ENCODE results near the gene PIP4K2C.
"Not testable (repeated sequence)": the region's sequence is repeated elsewhere in the genome, so short reads cannot be mapped to it uniquely, and the experiment has no call there.

Gene PIP4K2C

GRCh38 chr12:57628280-57629191 is 37.5 kb downstream of the PIP4K2C start:
- no peak for DNase-seq (ENCODE audit: low read depth, low spot score)
- no peak overlapping the region for H3K4me3 ChIP-seq (ENCODE audit: low read length)

GRCh38 chr12:57629897-57630471 is 39.0 kb downstream of the PIP4K2C start:
- no peak for DNase-seq (ENCODE audit: low read depth, low spot score)
- H3K4me3 ChIP-seq (ENCODE audit: low read length), result no peak overlapping the region

DNA sequence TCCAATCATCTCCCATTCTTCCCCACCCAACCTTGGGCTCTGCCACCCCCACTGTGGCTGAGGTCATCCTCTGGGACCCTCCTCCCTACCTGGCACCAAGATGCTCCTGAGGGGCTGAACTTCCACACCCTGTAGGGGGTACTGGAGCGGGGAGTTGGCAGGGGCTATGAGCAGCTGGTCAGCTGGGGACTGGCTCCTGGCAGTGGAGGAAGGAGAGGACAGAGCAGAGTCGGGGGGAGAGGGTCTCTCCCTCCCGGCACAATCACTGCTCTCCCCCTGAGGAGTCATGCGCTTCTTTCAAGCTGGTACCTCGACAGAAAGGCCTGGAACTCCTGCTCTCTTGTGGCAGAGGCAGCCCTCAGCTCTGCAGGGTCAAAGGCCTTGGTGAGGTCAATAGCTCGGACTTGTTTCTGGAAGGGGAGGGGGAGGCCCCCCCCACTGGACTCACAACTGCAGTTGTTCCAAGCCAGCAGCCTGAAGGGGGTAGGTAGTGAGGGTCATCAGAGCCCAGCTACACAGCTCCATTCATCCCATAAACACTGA is 40.0 kb downstream of the PIP4K2C start:
- no peak for DNase-seq (ENCODE audit: low read depth, low spot score)
- H3K4me3 ChIP-seq (ENCODE audit: low read length), result no peak overlapping the region

DNA sequence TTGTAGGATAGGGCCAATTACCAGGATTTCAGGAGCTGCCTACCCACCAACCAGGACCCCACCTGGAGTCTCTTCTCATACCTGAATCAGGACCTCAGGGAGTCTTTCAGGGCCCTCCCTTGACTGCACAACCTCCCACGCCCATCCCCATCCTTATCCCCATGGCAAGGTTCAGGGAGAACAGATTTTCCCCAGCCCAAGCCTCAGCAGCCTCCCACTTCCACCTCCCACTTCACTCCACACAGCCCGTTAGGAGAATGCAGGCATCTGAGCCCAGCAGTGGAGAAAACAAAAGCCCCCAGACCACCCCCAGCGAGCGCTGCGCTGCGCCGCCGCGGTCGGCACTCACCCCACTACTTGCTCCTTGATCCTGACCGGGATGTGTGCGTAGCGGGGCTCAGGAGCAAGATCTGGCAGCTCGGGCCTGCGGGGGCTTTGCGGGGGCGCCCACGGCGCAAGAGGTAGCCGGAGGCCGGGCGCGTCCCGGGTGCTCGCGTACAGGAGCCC is 40.6 kb downstream of the PIP4K2C start:
- H3K4me3 ChIP-seq (ENCODE audit: low read length), result peak overlapping the region; percentile 65; the same call in 1 of the 2 replicates
- no peak for DNase-seq (ENCODE audit: low read depth, low spot score)

DNA sequence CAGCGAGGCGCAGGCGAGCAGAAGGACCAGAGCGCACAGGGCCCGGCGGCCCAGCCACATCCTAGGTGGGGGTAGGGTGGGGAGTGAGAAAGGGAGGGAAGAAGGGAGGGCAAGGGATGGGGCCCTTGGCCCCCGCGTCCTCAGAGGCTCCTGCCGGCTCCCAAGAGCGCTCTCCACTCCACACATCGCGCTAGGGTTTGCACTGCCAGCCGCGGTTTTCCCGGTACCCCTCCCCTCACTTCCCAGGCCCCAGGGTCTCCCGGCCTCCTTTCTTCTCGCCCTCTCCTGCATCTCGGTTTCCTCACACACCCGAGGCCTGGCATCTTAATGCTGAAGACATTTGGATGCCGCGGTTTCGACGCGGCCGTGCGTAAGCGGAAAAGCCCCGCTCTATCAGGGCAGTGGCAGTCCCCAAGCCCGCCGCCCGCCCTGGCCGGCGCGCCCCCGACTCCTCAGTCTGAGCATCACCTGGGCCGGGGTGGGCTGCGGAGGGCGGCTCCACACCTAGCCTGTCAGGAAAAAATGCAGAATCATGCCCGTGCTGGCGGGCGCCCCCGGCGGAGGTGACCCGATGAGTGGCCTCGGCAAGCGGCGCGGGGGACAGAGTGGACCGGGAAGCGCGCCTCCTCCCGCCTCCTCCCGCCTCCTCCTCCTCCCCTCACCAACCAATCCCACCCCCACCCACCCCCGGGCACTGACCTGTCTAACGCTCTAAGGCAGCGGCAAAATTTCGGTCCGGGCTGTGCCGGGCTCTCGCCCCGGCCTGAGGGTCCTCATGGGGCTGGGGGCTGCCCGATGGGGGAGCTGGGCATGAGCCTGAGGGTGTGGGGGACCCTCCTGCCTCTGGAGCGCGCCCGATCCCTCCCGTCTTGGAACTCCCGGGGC is 41.3 kb downstream of the PIP4K2C start:
- DNase-seq (ENCODE audit: low read depth, low spot score), result no peak
- peak overlapping the region; percentile 65 for H3K4me3 ChIP-seq (ENCODE audit: low read length)

GRCh38 chr12:57632958-57633840 is 42.2 kb downstream of the PIP4K2C start, which contains the start of gene B4GALNT1:
Gene B4GALNT1 (minus strand): TSS chr12:57633201. CDS start chr12:57632132, 1,069 bp downstream.
- H3K4me3 ChIP-seq (ENCODE audit: low read length), result peak within 1 kb of the TSS; percentile 65
- peak; percentile 59 for DNase-seq (ENCODE audit: low read depth, low spot score)

DNA sequence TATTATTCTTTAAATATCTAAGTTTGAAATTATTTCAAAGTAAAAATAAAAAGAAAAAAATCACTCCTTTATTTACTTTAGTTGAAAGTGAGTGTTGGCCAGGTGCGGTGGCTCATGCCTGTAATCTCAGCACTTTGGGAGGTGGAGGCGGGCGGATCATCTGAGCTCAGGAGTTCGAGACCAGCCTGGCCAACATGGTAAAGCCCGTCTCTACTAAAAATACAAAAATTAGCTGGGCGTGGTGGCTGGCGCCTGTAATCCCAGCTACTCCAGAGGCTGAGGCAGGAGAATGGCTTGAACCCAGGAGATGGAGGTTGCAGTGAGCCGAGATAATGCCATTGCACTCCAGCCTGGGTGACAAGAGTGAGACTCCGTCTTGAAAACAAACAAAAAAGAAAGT is 45.7 kb downstream of the PIP4K2C start:
- DNase-seq (ENCODE audit: low read depth, low spot score), result not testable (repeated sequence)

DNA sequence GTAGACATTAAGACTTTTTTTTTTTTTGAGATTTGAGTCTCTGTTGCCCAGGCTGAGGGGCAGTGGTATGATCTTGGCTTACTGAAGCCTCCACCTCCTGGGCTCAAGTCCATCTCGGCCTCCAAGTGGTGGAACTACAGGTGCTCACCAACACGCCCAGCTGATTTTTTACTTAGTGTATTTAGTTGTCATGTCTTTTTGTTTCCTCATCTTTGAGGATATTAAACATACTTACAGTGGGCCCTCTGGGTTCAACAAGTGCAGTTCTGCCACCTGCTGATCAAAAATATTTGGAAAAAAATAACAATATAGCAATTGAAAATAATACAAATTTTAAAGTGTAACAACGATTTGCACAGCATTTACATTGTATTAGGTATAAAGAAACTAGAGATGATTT is 46.4 kb downstream of the PIP4K2C start:
- DNase-seq (ENCODE audit: low read depth, low spot score), result no peak
- no peak overlapping the region for H3K4me3 ChIP-seq (ENCODE audit: low read length)

More for the DNA sequence above, 45.7 kb downstream of the PIP4K2C start:
- not testable (repeated sequence) for H3K4me3 ChIP-seq (ENCODE audit: low read length)

DNA sequence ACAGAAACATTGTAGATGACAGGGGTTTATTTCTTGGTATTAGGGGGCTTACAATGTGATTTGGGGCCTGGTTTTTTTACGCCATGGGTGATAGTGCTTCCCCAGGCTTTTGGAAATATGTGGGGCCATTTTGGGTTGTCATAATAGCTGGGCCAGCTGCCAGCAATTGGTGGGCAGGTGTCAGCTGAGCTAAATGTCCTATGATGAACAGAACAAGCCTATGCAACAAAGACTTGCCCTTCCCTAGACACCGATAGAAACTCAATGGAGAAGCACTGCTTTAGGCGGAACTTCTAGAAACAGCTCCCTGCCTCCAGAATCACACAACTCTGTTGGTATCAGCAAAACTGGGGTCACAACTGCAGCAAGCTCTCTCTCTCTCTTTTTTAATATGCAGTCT is 47.1 kb downstream of the PIP4K2C start:
- no peak for DNase-seq (ENCODE audit: low read depth, low spot score)
- no peak overlapping the region for H3K4me3 ChIP-seq (ENCODE audit: low read length)

DNA sequence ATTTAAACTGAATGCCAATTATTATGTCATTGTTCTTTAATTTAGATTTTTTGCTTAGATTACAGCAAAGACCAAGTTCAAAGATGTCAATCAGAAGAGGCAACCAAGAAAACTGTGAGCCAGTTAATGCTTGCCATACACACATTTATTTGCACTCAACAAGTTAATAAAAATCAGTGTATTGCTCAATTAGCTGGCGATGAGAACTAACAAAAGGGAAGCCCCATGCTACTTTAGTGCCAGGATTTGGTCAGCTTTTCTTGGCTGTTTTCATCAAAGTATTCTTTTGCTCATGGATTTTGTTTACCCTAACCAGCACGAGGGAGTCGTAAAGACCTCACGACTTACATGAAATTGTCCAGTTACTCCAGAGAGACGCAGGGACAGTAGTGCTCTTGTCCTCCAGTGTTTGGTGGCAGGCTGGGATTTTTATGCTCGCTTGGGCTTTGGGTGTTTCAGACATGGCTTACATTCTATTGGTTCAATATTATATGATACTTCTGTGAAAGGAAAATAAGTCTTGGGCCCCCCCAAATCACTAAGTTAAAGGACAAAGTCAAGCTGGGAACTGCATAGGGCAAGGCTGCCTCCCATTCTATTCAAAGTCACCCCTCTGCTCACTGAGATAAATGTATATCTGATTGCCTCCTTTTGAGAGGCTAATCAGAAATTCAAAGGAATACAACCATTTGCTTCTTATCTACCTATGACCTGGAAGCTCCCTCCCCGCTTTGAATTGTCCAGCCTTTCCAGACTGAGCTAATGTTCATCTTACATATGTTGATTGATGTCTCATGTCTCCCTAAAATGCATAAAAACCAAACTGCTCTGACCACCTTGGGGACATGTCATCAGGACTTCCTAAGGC is 49.4 kb downstream of the PIP4K2C start:
- H3K4me3 ChIP-seq (ENCODE audit: low read length), result no peak overlapping the region
- DNase-seq (ENCODE audit: low read depth, low spot score), result no peak

DNA sequence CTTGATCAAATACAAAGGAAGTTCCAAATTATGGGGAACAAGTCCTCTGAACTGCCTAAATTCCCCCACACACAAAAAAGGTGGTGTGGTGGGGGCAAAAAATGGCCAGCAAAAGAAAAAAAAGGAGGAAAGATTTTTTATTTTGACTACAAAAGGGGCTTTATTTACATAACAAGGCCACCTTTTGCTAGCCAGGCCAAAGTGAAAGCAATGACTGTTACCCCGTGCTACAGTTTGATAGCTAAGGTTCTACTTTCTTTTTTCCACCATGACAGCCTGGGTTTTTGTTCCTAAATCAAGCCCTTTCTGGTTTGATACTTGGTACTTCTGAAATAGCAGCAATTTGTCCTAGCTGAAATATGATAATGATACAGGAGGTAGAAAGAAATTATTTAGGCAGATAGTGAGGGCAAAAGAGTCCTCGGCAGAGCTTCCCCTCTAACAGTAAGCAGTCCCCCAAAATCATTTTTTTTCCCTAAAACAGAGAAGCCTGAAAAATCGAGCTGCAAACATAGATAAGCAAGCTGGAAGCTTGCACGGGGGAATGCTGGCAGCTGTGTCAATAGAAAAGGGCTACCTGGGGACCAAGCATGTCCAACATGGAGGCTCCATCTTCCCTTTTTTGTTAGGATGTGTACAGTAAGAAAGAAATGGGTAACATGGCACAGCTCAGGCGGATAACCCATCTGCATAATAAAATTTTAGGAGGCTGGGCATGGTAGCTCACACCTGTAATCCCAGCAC is 50.9 kb downstream of the PIP4K2C start:
- no peak for DNase-seq (ENCODE audit: low read depth, low spot score)

GRCh38 chr12:57645990-57646658 is 55.1 kb downstream of the PIP4K2C start:
- not testable (repeated sequence) for H3K4me3 ChIP-seq (ENCODE audit: low read length)
- DNase-seq (ENCODE audit: low read depth, low spot score), result peak; percentile 45

More for the DNA sequence above, 50.9 kb downstream of the PIP4K2C start:
- H3K4me3 ChIP-seq (ENCODE audit: low read length), result no peak overlapping the region

GRCh38 chr12:57646659-57647049 is 55.7 kb downstream of the PIP4K2C start:
- not testable (repeated sequence) for DNase-seq (ENCODE audit: low read depth, low spot score); H3K4me3 ChIP-seq (ENCODE audit: low read length)
